ENCODE data around the gene NSL1.

DNA sequence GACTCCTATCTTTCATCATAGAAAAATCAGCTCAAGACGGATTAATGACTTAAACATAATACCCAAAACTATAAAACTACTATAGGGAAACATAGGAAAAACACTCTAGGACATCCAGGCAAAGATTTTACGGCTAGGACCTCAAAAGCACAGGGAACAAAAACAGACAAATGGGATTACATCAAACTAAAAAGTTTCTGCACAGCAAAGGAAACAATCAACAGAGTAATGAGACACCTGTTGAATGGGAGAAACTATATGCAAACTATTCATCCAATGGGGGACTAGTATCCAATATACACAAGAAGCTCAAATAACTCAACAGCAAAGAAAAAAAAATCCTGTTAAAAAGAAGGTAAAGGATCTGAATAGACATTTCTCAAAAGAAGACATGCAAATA lies 18.6 kb downstream of the NSL1 start:
- TF ChIP-seq, protein P1, sequence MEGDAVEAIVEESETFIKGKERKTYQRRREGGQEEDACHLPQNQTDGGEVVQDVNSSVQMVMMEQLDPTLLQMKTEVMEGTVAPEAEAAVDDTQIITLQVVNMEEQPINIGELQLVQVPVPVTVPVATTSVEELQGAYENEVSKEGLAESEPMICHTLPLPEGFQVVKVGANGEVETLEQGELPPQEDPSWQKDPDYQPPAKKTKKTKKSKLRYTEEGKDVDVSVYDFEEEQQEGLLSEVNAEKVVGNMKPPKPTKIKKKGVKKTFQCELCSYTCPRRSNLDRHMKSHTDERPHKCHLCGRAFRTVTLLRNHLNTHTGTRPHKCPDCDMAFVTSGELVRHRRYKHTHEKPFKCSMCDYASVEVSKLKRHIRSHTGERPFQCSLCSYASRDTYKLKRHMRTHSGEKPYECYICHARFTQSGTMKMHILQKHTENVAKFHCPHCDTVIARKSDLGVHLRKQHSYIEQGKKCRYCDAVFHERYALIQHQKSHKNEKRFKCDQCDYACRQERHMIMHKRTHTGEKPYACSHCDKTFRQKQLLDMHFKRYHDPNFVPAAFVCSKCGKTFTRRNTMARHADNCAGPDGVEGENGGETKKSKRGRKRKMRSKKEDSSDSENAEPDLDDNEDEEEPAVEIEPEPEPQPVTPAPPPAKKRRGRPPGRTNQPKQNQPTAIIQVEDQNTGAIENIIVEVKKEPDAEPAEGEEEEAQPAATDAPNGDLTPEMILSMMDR (conservative IDR thresholded peaks at IDR 0.05 in 1 of 2, IDR thresholded peaks at IDR 0.05 in 1 of 2; ENCODE audit: low read depth in 1 of 2, low read length in 2 of 2), result no peak
- no peak for TF ChIP-seq EZH2 (IDR thresholded peaks at IDR 0.05; ENCODE audit: low read length, missing control alignments)

Measured in fibroblast of lung (primary cell).